Activated T-helper 2 cell treated with anti-CD3 and anti-CD28 coated beads, Interferon-gamma antibody, Interleukin-2, Interleukin-4, amounts not matched to agents 10 μg/mL and 5 μg/mL and 100 μg/mL, durations not matched to agents 14 hours and 24 hours and 36 hours (primary cell): Measurements from ENCODE around the gene CAPN11. TPM values are rescaled to one million over a fixed set of nuclear protein-coding genes. Genes with fewer than 3 reads are reported as not detected.

Experiments used
- DNase-seq: peaks from one replicate; pipeline ENCODE4 v3.0.0; 2021; ENCODE audit warnings: low spot score
- H3K27ac Mint-ChIP-seq: one replicate; pipeline ENCODE4 v1.8.0; 2021; ENCODE audit warnings: mixed read lengths
- H3K27me3 Mint-ChIP-seq: one replicate; pipeline ENCODE4 v1.8.0; 2021; ENCODE audit warnings: low read depth, mixed read lengths
- H3K36me3 Mint-ChIP-seq: one replicate; pipeline ENCODE4 v1.8.0; 2021; ENCODE audit warnings: low read depth, mixed read lengths
- H3K4me1 Mint-ChIP-seq: one replicate; pipeline ENCODE4 v1.8.0; 2021; ENCODE audit warnings: low read depth, mixed read lengths
- H3K4me3 Mint-ChIP-seq: one replicate; pipeline ENCODE4 v1.8.0; 2021; ENCODE audit warnings: low read depth, mild to moderate bottlenecking, moderate library complexity, mixed read lengths
- H3K9me3 Mint-ChIP-seq: one replicate; pipeline ENCODE4 v1.8.0; 2021; ENCODE audit warnings: mixed read lengths
- intact Hi-C: fragments of 100-400 bp; cut with micrococcal nuclease; formaldehyde crosslinking; loops from one replicate; pipeline ENCODE4 v1.15.1; 2023
- total RNA-seq: library from RNA; stranded (reverse); gene quantifications from 2 replicates; pipeline ENCODE4 v1.2.3, GENCODE V29; 2022

The CAPN11 gene
- total RNA-seq, 1 donor from 2014 or later, result 0.09 TPM

- H3K9me3 Mint-ChIP-seq, result no peaks in the 10 kb centered on the region
- H3K27me3 Mint-ChIP-seq, result peaks cover 8% of the 10 kb centered on the region
- no peak overlapping the region for H3K27ac Mint-ChIP-seq
- no peak overlapping the region for H3K4me3 Mint-ChIP-seq
- no peak for DNase-seq
- no peaks in the 10 kb centered on the region for H3K36me3 Mint-ChIP-seq
- intact Hi-C loops, result no loop called here
- H3K4me1 Mint-ChIP-seq, result no peaks in the 10 kb centered on the region
These were observed 40.1 kb downstream of the CAPN11 start for GRCh38 chr6:44198684-44199083.

GRCh38 chr6:44199883-44200282 is 41.3 kb downstream of the CAPN11 start:
- H3K4me1 Mint-ChIP-seq, result peaks cover 10% of the 10 kb centered on the region
- H3K9me3 Mint-ChIP-seq, result no peaks in the 10 kb centered on the region
- no peak for DNase-seq
- H3K36me3 Mint-ChIP-seq, result no peaks in the 10 kb centered on the region
- peaks cover 7% of the 10 kb centered on the region for H3K27me3 Mint-ChIP-seq
- intact Hi-C loops, result no loop called here
- H3K27ac Mint-ChIP-seq, result no peak overlapping the region
- no peak overlapping the region for H3K4me3 Mint-ChIP-seq

DNA sequence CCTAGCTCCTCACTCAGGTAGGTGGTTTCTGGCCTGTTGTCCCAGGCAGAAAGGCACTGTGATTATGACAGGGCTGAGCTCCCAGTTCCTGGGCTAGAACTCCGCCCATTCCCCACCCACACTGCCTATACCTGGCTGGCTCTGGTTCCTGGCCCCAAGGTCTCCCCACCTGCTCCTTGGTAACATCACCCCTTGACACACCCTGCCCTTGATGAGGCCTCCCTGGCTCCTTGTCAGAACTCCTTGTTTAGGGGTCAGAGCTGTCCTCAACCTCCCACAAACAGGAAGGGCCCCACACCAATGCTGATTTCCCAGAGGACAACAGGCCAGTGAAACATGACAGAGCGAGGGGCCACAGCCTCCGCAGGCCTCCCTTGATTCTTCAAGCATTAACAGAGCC is 42.6 kb downstream of the CAPN11 start:
- Mint-ChIP-seq H3K9me3 (no peaks in the 10 kb centered on the region), H3K4me3 (no peak overlapping the region), H3K4me1 (peaks cover 11% of the 10 kb centered on the region), H3K36me3 (no peaks in the 10 kb centered on the region), H3K27ac (no peak overlapping the region), H3K27me3 (peaks cover 8% of the 10 kb centered on the region)
- intact Hi-C loops, result no loop called here
- no peak for DNase-seq

GRCh38 chr6:44201638-44202303 is 43.2 kb downstream of the CAPN11 start:
- Mint-ChIP-seq H3K27me3 (peaks cover 8% of the 10 kb centered on the region), H3K36me3 (no peaks in the 10 kb centered on the region), H3K9me3 (no peaks in the 10 kb centered on the region), H3K4me3 (no peak overlapping the region), H3K27ac (no peak overlapping the region), H3K4me1 (peaks cover 12% of the 10 kb centered on the region)
- DNase-seq, result no peak
- intact Hi-C loops, result no loop called here

- H3K9me3 Mint-ChIP-seq, result no peaks in the 10 kb centered on the region
- no peaks in the 10 kb centered on the region for H3K36me3 Mint-ChIP-seq
- peaks cover 8% of the 10 kb centered on the region for H3K27me3 Mint-ChIP-seq
- intact Hi-C loops, result no loop called here
- DNase-seq, result no peak
- no peak overlapping the region for H3K27ac Mint-ChIP-seq
- H3K4me3 Mint-ChIP-seq, result no peak overlapping the region
- peaks cover 12% of the 10 kb centered on the region for H3K4me1 Mint-ChIP-seq
These were observed 43.8 kb downstream of the CAPN11 start for GRCh38 chr6:44202332-44202971.

DNA sequence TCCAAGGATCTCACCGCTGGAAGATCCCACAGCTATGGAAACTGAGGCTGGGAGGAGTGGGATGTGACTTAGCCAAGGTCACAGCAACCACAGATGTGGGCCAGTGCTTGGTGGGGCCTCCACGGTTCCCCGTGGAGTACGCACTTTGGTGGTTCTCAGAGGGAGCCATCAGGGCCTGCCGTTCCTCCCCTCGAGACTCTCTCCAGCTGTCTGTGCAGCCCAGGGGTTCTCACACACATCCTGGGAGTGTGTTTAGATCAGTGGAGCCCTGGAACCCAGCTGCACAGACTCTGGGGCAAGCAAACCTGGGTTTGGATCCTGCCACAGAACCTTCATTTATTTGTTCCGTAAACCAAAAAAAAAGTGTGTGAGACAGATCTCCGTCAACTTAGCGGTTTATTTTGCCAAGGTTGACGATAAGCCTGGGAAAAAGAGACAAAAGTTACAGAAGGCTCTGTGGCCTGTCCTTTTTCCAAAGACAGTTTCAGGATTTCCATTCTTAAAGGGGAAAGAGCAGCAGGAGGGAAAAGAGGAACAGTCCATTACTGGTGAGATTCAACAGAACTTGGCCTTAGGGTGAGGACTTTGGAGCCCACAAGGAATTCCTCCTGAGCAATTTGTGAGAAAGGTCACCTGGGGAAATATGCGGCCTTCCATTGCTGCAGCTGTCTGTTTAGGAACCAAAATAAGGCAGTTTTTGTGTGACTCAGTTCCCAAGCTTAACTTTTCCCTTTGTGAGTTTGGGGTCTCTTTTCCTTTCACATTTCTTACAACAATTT is 44.5 kb downstream of the CAPN11 start:
- Mint-ChIP-seq H3K27ac (no peak overlapping the region), H3K36me3 (no peaks in the 10 kb centered on the region), H3K9me3 (no peaks in the 10 kb centered on the region), H3K4me3 (no peak overlapping the region), H3K4me1 (peaks cover 12% of the 10 kb centered on the region), H3K27me3 (peaks cover 10% of the 10 kb centered on the region)
- intact Hi-C loops, result no loop called here
- no peak for DNase-seq

DNA sequence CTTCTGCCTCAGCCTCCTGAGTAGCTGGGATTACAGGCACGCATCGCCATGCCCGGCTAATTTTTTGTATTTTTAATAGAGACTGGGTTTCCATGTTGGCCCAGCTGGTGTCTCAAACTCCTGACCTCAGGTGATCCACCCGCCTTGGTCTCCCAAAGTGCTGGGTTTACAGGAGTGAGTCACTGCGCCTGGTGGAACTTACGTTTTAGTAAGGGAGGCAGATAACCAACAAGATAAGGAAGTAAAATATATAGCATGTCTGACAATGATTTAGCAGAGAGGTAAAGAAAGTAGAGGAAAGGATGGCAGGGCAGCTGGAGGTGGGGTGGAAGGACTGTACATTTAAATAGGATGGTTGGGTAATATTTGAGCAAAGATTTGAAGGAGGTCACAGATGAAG is 45.3 kb downstream of the CAPN11 start:
- intact Hi-C loops, result no loop called here
- DNase-seq, result no peak
- Mint-ChIP-seq H3K9me3 (no peaks in the 10 kb centered on the region), H3K27ac (no peak overlapping the region), H3K4me1 (peaks cover 12% of the 10 kb centered on the region), H3K27me3 (peaks cover 16% of the 10 kb centered on the region), H3K36me3 (no peaks in the 10 kb centered on the region), H3K4me3 (no peak overlapping the region)

GRCh38 chr6:44207966-44208365 is 49.3 kb downstream of the CAPN11 start:
- DNase-seq, result no peak
- Mint-ChIP-seq H3K4me3 (no peak overlapping the region), H3K4me1 (peaks cover 12% of the 10 kb centered on the region), H3K27ac (no peak overlapping the region), H3K27me3 (peaks cover 17% of the 10 kb centered on the region), H3K9me3 (no peaks in the 10 kb centered on the region), H3K36me3 (no peaks in the 10 kb centered on the region)
- intact Hi-C loops, result no loop called here

DNA sequence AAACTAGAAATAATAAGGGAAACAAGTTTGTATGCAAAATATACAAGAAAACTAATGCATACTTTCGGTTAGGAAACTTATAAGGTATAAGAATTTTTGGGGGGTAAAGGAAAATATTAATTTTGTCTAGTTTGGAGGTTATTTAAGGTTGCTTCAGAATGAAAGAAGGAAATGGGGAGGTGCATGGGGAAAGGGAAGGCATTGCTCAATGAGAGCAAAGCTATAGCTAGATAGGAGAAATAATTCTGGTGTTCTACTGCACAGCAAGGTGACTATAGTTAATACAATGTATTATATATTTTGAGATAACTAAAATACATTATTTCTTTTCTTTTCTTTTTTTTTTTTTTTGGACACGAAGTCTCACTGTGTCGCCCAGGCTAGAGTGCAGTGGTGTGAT is 52.7 kb downstream of the CAPN11 start:
- H3K36me3 Mint-ChIP-seq, result no peaks in the 10 kb centered on the region
- H3K9me3 Mint-ChIP-seq, result no peaks in the 10 kb centered on the region
- peaks cover 1% of the 10 kb centered on the region for H3K4me1 Mint-ChIP-seq
- no peak for DNase-seq
- H3K27ac Mint-ChIP-seq, result no peak overlapping the region
- H3K4me3 Mint-ChIP-seq, result no peak overlapping the region
- intact Hi-C loops, result no loop called here
- H3K27me3 Mint-ChIP-seq, result peaks cover 16% of the 10 kb centered on the region

DNA sequence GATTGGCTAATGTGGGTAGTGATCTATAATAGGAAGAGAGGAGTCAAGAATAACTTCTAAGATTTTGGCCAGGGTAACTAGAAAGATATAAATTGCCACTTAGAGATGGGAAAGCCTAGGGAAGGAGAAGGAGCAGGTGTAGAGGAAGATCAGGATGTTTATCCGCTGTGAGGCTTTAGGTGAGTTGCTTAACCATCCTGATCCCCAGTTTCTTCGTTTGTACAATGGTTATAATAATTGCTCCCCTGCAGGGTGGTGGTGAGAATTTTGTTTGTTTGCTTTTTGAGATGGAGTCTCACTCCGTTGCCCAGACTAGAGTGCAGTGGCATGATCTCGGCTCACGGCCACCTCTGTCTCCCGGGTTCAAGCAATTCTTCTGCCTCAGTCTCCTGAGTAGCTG is 55.7 kb downstream of the CAPN11 start:
- Mint-ChIP-seq H3K27ac (no peak overlapping the region), H3K9me3 (no peaks in the 10 kb centered on the region), H3K4me1 (peaks cover 10% of the 10 kb centered on the region), H3K4me3 (no peak overlapping the region), H3K27me3 (peaks cover 17% of the 10 kb centered on the region), H3K36me3 (no peaks in the 10 kb centered on the region)
- intact Hi-C loops, result no loop called here
- DNase-seq, result no peak

DNA sequence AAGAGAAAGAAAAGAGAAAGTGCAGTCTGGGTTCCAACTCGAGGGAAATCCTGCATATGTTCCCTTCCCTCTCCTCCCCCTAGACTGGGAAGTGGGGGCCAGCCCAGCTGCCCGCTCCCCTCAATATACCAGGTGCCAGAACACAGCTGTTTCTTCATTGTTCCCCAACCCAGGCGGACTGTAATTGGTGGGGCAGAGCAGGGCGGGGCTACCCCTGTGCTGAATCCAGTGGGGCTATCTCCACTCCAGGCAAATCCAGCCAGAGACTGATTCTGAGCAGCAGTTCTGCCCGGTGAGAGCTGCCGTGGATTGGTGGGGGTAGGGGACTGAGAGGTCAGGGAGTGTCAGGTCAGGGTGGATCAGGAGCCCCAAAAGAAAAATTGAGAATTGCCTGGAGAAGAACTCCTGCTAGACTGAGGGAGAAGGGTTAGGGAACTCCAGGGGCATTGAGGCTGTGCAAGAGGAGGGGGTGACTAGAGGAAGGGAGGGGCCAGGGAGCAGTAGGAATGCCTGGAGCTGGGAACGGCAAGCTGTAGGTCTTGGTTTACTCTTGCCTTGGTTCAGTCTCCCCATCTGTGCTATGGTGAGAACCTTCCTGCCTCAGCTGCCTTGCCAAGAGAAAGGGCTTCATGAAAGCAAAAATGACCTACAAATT is 58.2 kb downstream of the CAPN11 start, which contains the start of gene MYMX:
TSS of gene MYMX (plus strand) at position 250 of the 655 bp plus-strand sequence. CDS start 546 bp downstream, outside the sequence.
- Mint-ChIP-seq H3K4me1 (peaks cover 17% of the 10 kb centered on the region), H3K36me3 (no peaks in the 10 kb centered on the region), H3K27ac (no peak within 1 kb of the TSS), H3K9me3 (no peaks in the 10 kb centered on the region), H3K27me3 (peaks cover 13% of the 10 kb centered on the region), H3K4me3 (no peak within 1 kb of the TSS)
- no peak for DNase-seq
- intact Hi-C loops, result no loop called here

- H3K27me3 Mint-ChIP-seq, result peaks cover 13% of the 10 kb centered on the region
- H3K4me1 Mint-ChIP-seq, result peaks cover 23% of the 10 kb centered on the region
- H3K36me3 Mint-ChIP-seq, result no peaks in the 10 kb centered on the region
- no peak overlapping the region for H3K4me3 Mint-ChIP-seq
- intact Hi-C loops, result no loop called here
- DNase-seq, result no peak
- no peaks in the 10 kb centered on the region for H3K9me3 Mint-ChIP-seq
- H3K27ac Mint-ChIP-seq, result no peak overlapping the region
These were observed 58.9 kb downstream of the CAPN11 start for GRCh38 chr6:44217332-44218143.
